Measurements from ENCODE around the gene ISLR.
A peak's percentile ranks its signal among the peaks of the same experiment; 100 is the strongest.
"Not testable (repeated sequence)": the region's sequence is repeated elsewhere in the genome, so short reads cannot be mapped to it uniquely, and the experiment has no call there.

ISLR gene

DNA sequence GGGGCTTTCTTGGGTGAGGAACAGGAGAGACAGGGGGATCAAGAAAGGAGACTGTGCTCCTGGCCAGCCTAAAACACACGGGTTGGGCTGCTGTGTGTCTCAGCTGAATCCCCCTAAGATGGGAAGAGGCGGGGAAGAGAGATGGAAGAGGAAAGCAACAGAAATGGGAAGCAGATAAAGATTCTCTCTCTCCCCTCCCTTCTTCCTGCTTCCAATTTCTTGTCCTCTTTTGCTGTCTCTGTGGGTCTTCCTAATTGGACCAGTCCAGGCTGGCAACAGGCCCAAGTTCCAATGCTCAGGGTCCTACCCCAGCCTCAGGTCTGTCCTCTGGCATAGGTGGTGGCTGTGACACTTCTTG, 36.0 kb upstream of the ISLR start:
- DNase-seq (ENCODE audit: low spot score) = no peak

DNA sequence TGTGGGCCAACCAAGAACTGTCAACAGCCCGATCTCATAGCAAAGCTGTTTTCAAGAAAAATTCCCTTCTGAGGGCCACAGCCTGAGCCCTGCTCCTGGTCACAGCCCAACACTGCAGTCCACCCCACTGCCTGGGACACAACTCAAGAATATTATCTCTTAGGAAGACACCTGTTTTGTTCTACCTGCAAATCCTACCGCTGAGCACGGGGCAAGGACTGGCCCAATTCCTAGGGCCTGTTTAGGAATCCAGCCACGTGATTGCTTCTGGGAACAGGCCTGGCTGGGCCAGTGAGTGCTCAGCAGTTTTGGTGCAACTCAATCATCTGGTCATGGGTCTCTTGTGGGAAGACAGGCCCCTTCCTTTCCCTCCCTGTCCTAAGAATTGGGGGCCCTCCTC, 34.9 kb upstream of the ISLR start:
- no peak for DNase-seq (ENCODE audit: low spot score)

DNA sequence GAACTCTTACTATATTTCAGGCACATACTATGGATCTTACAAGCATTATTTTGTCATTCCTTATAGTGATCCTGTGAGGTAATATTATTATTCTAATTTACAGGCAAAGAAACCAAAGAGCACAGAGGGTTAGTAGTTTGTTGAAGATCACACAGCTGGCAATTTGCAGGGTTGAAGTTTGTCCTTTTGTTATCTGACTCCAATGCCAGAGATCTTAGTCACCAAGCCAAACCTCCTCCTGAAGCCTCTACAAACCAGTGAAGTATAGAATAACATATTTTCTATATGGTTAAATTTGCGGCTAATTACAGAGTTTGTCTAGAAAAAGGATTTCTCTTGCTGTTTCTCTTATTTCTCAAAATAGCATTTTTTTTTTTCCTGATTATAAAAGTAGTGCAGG, 31.9 kb upstream of the ISLR start:
- no peak for DNase-seq (ENCODE audit: low spot score)

DNA sequence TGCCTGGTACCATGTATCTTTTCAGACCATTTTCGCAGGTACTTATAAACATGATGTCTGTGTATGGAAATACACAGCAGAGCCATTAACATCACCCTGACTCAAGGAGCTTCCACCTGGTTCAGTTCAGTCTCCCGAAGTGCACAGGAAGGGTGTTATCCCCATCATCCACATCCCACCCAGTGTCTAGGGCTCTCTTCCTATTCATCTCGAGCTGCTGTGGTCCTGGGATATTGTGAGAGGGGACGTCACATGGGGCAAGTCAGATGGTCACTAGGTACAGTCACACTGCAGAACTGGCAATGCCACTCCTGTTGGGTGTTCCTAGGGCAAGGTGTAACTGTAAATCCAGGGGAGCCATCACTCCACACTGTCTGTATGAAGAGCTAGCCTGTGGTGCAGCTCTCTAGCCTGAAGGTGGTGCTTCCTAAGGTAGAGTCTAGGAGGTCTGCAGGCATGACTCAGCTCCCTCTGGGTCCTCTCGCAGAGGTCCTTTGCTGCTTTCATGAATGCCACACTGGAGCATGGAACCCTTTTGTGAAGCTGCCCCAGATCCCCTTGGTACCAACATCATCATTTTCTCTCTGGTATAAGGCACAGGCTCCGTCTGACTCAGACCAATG, 29.2 kb upstream of the ISLR start:
- DNase-seq (ENCODE audit: low spot score) = peak; percentile 23

DNA sequence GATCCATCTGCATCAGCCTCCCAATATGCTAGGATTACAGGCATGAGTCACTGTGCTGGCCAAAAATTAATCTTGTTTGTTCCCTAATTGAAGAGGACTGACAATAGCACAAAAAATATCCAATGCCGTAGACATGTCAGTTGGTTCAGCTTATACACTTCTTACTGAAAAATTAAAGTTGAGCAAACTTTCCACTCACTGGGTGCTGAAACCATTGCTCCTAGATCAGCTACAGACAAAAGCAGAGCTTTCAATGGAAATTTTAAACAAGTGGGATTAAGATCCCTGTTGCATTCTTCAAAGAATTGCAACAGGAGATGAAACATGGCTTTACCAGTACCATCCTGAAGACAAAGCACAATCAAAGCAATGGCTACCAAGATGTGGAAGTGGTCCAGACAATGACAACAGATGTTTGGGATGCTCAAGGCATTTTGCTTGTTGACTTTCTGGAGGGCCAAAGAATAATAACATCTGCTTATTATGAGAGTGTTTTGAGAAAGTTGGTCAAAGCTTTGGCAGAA, 27.2 kb upstream of the ISLR start:
- DNase-seq (ENCODE audit: low spot score) = no peak

DNA sequence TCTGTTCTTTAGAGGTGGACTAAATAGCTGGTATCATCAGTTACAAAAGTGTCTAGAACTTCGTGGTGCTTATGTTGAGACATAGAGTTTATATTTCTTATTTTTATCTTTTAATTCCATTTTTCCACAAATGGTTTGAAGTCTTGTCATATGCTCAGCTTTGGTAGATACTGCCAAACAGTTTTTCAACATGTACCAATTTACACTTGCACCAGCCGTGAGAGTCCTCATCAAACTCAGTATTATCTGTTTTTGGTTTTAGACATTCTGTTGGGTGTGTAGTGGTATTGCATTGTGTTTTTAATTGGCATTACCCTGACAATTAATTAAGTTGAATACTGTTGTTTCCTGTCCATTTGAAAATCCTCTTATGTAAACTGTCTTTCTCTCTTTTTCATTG, 26.5 kb upstream of the ISLR start:
- no peak for DNase-seq (ENCODE audit: low spot score)

DNA sequence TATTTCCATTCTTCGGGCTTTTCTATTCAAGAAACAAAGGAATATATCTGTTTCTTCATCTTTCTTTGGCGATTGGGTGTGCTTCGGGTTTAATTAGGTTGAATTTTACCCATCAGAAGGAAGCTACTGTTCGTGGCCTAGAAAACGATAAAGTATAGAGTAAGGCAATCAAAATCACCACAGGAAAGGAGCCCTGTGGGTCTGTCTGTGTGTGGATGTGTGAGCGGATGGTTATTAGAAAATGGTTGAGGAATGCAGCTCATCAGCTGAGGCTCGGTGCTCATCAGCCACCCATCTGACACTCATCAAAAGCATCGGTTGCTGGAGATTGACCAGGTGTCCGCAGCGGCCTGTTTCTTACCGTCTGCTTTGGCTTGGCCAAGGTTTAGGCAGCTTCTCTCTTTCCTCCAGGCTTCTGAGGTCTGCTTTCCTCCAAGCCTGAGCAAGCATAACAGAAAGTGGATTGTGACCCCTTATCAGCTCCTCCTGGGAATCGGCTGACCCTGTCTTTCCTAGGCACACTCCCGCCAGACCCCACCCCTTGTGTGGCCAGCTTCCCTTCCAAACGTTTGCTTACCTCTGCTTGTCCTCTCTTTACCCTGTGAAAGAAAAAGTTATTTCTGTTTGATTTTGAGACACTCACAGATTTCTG, 17.6 kb upstream of the ISLR start:
- no peak for DNase-seq (ENCODE audit: low spot score)

DNA sequence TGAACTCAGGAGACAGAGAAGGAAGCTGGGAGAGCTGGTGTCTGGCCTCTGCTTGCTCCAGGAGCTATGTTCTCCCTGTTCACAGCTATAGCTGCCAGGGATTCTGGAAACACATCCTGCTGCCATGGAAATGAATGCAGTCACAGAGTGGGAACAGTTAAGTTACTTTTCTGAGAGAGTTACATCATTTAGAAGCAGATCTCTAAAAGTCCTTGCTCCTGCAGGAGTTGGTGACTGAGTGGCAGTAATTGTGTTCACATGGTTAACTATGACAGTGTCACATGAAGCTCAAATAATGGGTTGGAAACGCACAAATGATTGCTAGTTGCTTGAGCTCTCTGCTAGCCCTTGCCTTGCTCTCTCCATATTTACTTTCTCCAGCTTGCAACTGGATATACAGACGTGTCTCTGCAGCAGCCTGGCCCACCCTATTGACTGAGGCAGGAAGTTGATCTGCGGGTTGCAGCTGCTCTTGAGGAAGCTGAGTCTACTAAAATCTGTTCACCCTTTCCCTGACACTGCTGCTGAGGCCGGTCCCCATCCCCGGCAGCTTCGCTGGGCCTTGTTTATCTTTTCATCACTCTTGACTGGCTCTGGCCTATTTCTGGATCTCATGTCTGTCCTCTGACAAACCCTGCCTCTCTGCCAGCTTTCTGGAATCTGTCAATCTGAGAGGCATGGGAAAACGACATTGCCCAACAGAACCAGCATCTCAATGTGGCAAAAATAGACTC, 16.7 kb upstream of the ISLR start:
- DNase-seq (ENCODE audit: low spot score) = no peak

DNA sequence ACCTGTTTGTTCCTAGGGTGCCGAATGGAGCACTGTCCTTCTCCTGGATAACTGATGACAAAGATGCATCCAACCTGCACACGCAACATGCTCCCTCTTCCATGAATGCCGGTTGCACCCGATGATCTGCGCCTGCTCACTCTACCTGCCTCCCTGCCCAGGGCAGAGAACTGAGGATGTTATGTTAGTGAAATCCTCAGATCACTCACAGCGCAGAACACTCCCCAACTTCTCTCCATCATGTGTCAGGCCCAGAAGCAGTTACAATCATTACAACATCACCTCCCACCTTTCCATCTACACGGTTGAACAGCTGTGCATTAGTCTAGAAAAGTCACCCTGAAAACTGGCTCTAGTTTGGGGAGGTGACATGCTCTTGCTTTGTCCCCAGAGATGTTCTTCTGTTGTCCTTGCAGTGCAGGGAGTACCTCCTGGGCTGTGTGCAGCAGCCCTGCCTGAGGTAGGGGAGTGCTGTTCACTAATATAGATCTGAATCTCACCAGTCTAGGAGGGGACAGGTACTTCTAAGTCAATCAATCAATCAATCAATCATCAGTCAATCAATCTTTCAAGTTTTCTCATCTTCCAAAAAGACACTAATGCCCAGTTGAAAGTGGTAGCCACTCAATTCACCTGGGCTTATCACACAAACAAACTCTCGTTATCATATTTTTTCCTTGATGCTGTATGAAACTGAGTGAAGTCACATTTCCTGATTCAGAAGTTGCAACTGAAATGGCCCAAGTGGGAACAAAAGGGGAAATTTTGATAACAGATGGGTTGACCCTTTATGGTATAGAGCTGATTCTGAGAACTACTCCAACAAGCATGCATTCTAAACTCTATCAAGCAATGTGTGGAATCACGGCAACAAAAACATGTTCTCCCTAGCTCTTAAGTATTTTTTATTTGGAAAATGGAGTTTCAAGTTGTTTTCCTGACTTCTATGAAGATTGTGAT, 15.4 kb upstream of the ISLR start:
- no peak for DNase-seq (ENCODE audit: low spot score)

DNA sequence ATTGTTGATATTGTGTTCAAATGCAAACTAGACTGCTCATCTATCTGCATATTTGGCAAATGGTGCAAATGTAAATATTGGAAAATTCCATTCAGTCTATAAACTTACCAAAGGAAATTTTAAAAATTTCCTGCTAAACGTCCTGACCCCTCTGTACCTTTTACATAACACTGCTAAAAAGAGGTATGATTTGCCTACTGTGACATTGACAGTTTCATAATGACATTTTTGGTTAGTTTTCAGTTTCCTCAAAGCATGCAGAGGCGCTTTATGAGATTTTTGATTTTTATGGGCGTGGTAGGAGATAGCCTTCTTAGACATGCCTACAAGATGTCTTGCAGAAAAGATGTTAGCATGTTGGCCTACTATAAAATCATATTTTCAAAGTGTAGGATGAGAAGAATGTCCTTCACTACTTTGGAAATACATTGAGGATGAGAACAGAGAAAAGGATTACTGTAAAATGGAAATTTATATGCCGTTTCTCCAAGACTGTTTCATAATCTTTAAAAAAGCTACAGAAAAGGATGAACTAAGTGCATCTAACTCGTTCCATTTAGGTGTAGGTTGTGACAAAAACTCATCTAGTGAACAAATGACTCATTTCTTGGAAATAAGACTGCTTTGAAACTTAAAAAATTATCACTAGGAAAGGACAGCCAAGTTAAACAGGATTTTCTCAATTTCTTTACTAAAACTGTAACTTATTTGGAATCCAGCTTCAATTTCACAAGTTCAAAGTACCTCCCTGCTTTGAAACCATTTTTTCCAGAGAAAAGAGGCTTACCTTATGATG, 14.5 kb upstream of the ISLR start:
- DNase-seq (ENCODE audit: low spot score) = no peak

DNA sequence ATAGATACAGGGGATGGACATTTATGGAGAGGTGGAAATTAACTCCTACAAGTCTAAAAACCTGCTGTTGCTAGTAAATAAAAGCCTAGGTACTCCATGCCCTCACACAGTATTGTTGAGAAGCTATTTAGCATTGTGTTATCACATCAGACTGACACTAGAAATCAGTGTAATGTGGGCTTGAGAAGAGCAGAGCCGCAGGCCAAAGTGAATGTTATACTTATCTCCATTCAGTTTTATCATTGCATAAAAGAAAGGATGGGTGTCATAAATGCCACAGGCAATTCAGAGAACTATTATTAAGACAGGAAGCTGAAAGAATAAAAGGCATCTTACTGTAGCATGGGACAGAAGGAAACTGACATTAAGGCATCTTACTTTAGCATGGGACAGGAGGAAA, 13.7 kb upstream of the ISLR start:
- no peak for DNase-seq (ENCODE audit: low spot score)

DNA sequence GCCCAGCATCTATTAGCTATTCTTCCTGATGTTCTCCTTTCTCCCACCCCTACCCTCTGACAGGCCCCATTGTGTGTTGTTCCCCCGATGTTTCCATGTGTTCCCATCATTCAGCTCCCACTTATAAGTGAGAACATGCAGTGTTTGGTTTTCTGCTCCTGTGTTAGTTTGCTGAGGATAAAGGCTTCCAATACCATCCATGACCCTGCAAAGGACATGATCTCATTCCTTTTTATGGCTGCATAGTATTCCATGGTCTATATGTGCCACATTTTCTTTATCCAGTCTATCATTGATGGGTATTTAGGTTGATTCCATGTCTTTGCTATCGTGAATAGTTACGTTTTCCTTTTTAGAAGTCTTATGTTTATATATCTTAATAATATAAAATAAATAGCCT, 13.1 kb upstream of the ISLR start:
- DNase-seq (ENCODE audit: low spot score) = not testable (repeated sequence)

DNA sequence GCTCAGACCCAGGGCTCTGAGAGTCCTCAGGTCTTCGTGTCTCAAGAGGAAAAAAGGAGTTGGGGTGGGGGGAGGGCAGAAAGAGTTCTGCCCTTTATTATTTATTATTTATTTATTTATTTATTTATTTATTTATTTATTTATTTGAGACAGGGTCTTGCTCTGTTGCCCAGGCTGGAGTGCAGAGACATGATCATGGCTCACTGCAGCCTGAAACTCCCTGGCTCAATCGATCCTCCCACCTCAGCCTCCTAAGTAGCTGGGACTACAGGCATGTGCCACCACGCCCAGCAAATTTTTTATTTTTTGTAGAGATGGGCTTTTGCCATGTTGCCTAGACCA, 11.3 kb upstream of the ISLR start:
- DNase-seq (ENCODE audit: low spot score) = not testable (repeated sequence)

DNA sequence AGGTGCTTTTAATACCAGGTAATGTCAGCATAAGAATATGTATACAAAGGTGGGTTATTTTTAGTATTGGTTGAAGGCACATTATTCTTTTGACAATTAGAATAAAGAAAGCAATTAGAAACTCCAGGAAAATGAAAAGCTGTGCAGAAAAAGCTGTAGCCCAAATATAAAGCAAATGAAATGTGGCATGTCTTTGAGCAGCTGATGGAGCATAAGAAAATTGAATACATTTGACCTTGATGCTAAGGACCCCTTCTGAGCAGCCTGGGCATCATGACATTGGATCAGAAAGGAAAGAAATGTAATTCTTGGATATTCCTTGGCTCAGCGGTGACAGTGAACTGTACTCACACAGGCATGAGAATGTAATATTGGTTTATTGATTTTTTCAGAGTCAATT, 8.0 kb upstream of the ISLR start:
- no peak for DNase-seq (ENCODE audit: low spot score)

DNA sequence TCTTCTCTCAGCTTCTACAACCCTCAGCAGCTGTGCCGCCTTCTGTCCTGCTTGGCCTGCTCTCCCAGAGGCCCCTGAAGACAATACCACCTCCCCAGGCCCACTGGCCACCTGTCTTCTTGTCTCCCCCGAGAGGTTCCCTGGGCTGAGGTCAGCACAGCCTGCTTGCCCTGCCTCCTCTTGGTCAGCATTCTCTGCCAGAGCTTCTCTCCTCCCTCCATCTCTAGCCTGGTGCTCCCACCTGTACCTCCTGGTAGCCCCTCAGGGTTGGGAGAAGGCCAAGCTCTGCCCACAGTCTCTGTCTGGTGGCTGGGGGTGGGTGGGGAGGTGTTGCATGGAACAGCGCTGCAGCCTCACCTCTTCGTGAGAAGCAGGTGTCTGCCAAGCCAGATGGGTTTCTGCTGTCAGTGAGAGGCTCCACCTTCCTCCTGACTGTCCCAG, 5.6 kb upstream of the ISLR start:
- no peak for DNase-seq (ENCODE audit: low spot score)

DNA sequence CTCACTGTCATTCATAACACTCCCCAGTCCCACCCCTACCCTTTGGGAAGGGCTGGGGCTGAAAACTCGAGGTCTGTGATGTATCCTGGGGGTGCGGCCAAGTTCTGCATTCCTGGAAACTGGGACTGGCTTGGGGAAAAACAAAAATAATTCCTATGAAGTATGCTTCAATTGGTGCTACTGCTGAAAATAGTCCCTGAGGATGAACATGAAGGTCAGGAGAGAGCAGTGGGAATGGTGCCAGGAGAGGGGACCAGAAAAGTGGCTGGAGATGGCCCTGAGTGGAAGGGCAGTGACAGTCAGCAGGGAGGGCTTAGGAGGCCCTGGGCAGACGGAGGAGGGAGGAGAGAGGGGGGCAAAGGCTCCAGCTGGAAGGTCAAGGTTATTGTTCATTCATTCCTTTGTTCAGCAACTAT, 4.8 kb upstream of the ISLR start:
- no peak for DNase-seq (ENCODE audit: low spot score)

DNA sequence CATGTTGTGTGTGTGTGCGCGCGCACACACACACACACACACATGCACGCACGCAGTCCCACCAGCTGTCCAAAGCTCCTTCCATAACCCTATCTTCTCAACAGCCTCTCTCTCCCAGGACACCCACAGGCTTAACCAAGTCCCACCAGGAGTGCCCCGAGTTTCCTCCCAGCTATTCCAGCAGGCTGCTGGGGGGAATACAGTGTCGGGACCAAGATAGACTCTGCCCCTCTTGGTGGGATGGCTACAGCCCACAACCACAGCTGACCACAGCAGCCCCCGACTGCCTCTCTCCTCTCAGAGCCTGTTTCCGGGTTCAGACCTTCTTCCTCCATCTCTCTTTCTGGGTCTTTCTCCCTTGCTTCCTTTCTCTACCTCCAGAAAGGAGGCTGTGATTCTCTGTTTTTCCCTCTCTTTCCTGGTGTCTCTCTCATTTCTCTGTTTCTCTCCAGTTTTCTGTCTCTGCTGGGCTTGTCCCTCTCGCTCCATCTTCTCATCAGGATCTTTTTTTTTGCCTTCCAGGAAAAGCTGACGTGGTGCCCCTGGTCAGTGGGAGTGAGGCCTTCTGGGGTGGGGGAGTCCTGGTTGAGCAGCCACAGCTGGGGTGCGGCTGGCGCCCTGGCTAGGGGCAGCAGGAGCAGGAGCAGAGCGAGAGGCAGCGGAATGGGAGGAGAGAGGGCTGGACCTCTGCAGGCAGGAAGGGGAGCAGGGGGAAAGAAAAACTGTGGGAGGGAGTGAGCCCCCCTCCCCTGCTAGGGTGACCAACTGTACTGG, 3.3 kb upstream of the ISLR start:
- no peak for DNase-seq (ENCODE audit: low spot score)

DNA sequence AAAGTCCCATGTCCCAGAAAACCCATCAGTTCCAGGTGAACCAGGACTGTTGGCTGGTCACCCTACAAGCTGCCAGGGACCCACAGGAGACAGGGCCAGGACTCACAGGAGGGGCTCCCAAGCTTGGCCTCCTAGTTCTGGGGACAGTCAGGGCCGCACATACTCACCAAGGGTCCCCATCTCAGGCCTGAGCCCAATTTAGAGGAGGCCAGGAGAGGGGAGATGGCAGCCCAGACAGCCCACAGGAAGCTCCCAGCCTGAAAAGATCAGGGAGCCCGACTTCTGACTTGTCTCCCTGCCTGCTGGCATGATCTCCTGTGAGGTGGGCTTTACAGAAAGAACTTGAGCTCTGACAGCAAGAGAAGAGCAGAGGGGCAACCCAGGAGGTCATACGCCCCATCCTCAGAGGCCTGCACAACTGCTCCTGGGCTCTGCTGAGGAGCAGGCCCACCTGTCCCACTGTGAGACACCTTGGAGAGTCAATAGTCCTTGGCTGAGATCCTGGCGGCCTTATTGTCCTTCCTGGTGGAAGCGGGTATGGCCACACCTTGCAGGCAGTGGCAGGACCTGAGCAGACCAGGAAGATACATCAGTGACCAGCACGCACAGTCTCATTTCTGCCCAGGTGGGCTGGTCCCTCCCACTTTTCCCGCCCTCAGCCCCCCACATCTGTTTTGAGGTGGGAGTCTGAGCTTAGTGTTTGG, 2.5 kb upstream of the ISLR start:
- no peak for DNase-seq (ENCODE audit: low spot score)

DNA sequence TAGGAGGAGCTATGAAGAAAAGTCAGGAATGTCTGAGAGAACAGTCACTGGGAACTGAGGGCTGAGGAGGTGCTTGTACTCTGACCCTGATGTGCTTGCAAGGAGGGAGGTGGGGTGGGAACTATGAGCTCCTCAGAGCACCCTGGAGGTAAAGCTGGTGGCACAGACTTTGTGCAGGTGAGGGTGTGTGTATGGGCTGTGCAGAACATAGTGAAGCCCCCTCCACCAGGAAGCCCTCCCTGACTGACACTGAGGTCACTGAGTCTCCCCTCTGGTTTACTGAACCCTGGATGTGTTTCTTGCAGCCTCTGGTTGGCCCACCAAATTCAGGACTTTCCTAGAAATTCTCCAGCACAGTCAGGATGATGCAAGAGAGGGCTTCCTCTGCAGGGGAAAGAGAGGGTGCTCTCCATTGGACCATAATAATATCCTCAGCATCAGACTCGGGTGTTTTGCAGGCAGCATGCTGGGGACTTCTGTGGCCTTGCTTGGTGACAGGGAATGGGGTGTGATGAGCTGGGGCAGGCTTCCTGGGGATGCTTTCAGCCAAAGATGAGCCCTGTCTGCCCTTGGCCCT, 1.5 kb upstream of the ISLR start:
- DNase-seq (ENCODE audit: low spot score) = no peak

All from cerebellar cortex (tissue), 1 donor.